Measurements from ENCODE around the gene AGPAT3.

GRCh38 chr21:43905726-43906455 lies 40.9 kb downstream of the AGPAT3 start:
- TF ChIP-seq, protein P1, sequence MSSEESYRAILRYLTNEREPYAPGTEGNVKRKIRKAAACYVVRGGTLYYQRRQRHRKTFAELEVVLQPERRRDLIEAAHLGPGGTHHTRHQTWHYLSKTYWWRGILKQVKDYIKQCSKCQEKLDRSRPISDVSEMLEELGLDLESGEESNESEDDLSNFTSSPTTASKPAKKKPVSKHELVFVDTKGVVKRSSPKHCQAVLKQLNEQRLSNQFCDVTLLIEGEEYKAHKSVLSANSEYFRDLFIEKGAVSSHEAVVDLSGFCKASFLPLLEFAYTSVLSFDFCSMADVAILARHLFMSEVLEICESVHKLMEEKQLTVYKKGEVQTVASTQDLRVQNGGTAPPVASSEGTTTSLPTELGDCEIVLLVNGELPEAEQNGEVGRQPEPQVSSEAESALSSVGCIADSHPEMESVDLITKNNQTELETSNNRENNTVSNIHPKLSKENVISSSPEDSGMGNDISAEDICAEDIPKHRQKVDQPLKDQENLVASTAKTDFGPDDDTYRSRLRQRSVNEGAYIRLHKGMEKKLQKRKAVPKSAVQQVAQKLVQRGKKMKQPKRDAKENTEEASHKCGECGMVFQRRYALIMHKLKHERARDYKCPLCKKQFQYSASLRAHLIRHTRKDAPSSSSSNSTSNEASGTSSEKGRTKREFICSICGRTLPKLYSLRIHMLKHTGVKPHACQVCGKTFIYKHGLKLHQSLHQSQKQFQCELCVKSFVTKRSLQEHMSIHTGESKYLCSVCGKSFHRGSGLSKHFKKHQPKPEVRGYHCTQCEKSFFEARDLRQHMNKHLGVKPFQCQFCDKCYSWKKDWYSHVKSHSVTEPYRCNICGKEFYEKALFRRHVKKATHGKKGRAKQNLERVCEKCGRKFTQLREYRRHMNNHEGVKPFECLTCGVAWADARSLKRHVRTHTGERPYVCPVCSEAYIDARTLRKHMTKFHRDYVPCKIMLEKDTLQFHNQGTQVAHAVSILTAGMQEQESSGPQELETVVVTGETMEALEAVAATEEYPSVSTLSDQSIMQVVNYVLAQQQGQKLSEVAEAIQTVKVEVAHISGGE (CRISPR knock-in tag; IDR thresholded peaks at IDR 0.05), result no peak
- TF ChIP-seq HDAC6 (IDR thresholded peaks at IDR 0.05; ENCODE audit: unreplicated experiment), result no peak
- TF ChIP-seq, protein P2, sequence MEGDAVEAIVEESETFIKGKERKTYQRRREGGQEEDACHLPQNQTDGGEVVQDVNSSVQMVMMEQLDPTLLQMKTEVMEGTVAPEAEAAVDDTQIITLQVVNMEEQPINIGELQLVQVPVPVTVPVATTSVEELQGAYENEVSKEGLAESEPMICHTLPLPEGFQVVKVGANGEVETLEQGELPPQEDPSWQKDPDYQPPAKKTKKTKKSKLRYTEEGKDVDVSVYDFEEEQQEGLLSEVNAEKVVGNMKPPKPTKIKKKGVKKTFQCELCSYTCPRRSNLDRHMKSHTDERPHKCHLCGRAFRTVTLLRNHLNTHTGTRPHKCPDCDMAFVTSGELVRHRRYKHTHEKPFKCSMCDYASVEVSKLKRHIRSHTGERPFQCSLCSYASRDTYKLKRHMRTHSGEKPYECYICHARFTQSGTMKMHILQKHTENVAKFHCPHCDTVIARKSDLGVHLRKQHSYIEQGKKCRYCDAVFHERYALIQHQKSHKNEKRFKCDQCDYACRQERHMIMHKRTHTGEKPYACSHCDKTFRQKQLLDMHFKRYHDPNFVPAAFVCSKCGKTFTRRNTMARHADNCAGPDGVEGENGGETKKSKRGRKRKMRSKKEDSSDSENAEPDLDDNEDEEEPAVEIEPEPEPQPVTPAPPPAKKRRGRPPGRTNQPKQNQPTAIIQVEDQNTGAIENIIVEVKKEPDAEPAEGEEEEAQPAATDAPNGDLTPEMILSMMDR (IDR thresholded peaks at IDR 0.05 in 2 of 3, conservative IDR thresholded peaks at IDR 0.05 in 1 of 3; ENCODE audit: control insufficient read depth in 2 of 3, extremely low read depth in 1 of 3, insufficient read depth in 1 of 3, low read depth in 3 of 3, low read length in 3 of 3), result no peak
- TF ChIP-seq NR2C1 (IDR thresholded peaks at IDR 0.05), result no peak
